ENCODE results near the gene CNGB1. TPM values are rescaled to one million over a fixed set of nuclear protein-coding genes. Genes with fewer than 3 reads are reported as not detected.

Gene CNGB1
- total RNA-seq, 4 donors from 2014 or later, result 0.13 TPM; not detected in 3

GRCh38 chr16:57969451-57970123 is 1.3 kb downstream of the CNGB1 start:
- Histone ChIP-seq H3K27ac (no peak overlapping the region), H3K4me3 (replicated peaks in 1 of 3) (no peak overlapping the region), H3K36me3 (no peaks in the 10 kb centered on the region), H3K4me1 (no peaks in the 10 kb centered on the region), H3K9me3 (no peaks in the 10 kb centered on the region), H3K27me3 (no peaks in the 10 kb centered on the region)
- intact Hi-C loops (cut with DNase I), result no loop called here
- DNase-seq, result no peak
- TF ChIP-seq, protein P1, sequence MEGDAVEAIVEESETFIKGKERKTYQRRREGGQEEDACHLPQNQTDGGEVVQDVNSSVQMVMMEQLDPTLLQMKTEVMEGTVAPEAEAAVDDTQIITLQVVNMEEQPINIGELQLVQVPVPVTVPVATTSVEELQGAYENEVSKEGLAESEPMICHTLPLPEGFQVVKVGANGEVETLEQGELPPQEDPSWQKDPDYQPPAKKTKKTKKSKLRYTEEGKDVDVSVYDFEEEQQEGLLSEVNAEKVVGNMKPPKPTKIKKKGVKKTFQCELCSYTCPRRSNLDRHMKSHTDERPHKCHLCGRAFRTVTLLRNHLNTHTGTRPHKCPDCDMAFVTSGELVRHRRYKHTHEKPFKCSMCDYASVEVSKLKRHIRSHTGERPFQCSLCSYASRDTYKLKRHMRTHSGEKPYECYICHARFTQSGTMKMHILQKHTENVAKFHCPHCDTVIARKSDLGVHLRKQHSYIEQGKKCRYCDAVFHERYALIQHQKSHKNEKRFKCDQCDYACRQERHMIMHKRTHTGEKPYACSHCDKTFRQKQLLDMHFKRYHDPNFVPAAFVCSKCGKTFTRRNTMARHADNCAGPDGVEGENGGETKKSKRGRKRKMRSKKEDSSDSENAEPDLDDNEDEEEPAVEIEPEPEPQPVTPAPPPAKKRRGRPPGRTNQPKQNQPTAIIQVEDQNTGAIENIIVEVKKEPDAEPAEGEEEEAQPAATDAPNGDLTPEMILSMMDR (IDR thresholded peaks at IDR 0.05), result no peak
- no peak for TF ChIP-seq POLR2A (IDR thresholded peaks at IDR 0.05)
- 82 to 88% methylated on average over 10 of the region's 10 CpGs for WGBS, 2 donors

DNA sequence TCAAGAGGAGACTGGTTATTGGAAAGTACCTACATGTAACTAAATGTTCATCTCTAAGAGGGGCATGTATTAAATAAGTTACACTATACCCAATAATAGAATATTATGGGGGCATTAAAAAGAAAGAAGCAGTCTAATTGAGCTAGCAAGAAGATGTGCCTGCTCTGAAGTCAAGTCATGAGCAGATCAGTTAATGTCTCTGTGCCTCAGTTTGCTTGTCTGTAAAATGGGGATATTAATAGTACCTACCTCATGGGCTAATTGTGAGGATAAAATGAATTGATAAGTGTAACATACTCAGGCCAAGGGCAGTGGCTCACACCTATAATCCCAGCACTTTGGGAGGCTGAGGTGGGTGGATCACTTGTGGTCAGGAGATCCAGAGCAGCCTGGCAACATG is 3.0 kb downstream of the CNGB1 start:
- TF ChIP-seq POLR2A (IDR thresholded peaks at IDR 0.05), result no peak
- TF ChIP-seq, protein P1 (IDR thresholded peaks at IDR 0.05), result no peak
- Histone ChIP-seq H3K9me3 (no peaks in the 10 kb centered on the region), H3K27ac (no peak overlapping the region), H3K4me1 (no peaks in the 10 kb centered on the region), H3K36me3 (no peaks in the 10 kb centered on the region), H3K4me3 (replicated peaks in 1 of 3) (no peak overlapping the region), H3K27me3 (no peaks in the 10 kb centered on the region)
- DNase-seq, result no peak
- intact Hi-C loops (cut with DNase I), result no loop called here

GRCh38 chr16:57966986-57967385 is 3.9 kb downstream of the CNGB1 start:
- no peak overlapping the region for H3K4me3 ChIP-seq (replicated peaks in 1 of 3)
- no peak for DNase-seq
- H3K36me3 ChIP-seq, result no peaks in the 10 kb centered on the region
- WGBS, 2 donors, result 85 to 90% methylated on average over 9 of the region's 9 CpGs
- no peak for TF ChIP-seq POLR2A (IDR thresholded peaks at IDR 0.05)
- TF ChIP-seq, protein P1 (IDR thresholded peaks at IDR 0.05), result no peak
- H3K27me3 ChIP-seq, result no peaks in the 10 kb centered on the region
- H3K27ac ChIP-seq, result no peak overlapping the region
- no peaks in the 10 kb centered on the region for H3K9me3 ChIP-seq
- intact Hi-C loops (cut with DNase I), result no loop called here
- no peaks in the 10 kb centered on the region for H3K4me1 ChIP-seq

GRCh38 chr16:57966204-57966771 is 4.6 kb downstream of the CNGB1 start:
- no peak for DNase-seq
- Histone ChIP-seq H3K36me3 (no peaks in the 10 kb centered on the region), H3K4me3 (replicated peaks in 1 of 3) (no peak overlapping the region), H3K9me3 (no peaks in the 10 kb centered on the region), H3K27me3 (no peaks in the 10 kb centered on the region), H3K4me1 (no peaks in the 10 kb centered on the region), H3K27ac (no peak overlapping the region)
- WGBS, 2 donors, result 58 to 73% methylated on average over 4 of the region's 4 CpGs
- no peak for TF ChIP-seq POLR2A (IDR thresholded peaks at IDR 0.05)
- TF ChIP-seq, protein P1 (IDR thresholded peaks at IDR 0.05), result no peak
- intact Hi-C loops (cut with DNase I), result no loop called here

DNA sequence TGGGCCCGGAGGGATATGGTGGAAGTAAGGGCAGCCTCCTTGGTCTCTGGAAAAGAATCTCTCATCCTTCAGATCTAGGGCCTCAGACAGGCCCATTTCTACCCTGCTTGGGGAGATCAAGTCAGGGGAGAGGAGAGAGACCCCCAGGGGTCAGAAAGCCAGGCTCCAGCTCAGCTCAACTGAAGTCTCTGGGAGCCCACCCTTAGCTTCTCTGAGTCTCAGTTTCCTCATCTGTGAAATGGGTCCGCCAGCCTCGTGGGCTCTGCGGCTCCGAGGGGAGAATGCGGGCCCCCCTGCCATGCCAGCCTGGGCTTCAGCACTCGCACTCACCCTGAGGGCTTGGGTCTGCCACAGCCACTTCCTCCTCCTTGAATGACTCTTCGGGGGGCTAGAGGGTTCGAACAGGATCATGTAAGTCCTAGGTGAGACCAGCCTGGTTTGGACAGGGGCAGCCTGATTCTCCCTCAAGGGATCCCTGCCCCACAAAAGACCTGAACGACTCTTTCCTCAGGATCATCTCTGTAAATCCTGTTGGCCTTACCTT is 6.7 kb downstream of the CNGB1 start:
- no peaks in the 10 kb centered on the region for H3K36me3 ChIP-seq
- no peaks in the 10 kb centered on the region for H3K4me1 ChIP-seq
- H3K4me3 ChIP-seq (replicated peaks in 1 of 3), result no peak overlapping the region
- intact Hi-C loops (cut with DNase I), result no loop called here
- TF ChIP-seq POLR2A (IDR thresholded peaks at IDR 0.05), result no peak
- TF ChIP-seq, protein P1 (IDR thresholded peaks at IDR 0.05), result no peak
- no peaks in the 10 kb centered on the region for H3K27me3 ChIP-seq
- no peaks in the 10 kb centered on the region for H3K9me3 ChIP-seq
- no peak for DNase-seq
- 82 to 92% methylated on average over 7 to 8 of the region's 10 CpGs for WGBS, 2 donors
- no peak overlapping the region for H3K27ac ChIP-seq
